H1 (cell line): Measurements from ENCODE around the gene TRIM46. TPM values are rescaled to one million over a fixed set of nuclear protein-coding genes. Genes with fewer than 3 reads are reported as not detected.

Experiments used
- BACH1 ChIP-seq: IDR thresholded peaks from 2 replicates; pipeline ENCODE4 v1.6.1; 2012; ENCODE audit warnings: low read length, improper control_type of control experiment
- BCL11A ChIP-seq, 2 experiments: IDR thresholded peaks; one replicate each; pipeline ENCODE4 v1.6.1; 2011; ENCODE audit warnings: low read depth in 2 of 2, low read length in 2 of 2, mild to moderate bottlenecking in 2 of 2
- CBX8 ChIP-seq: fragments of 300-800, 300-1000 bp; sonication (generic); IDR thresholded peaks from 2 replicates; pipeline ENCODE4 v1.7.1; 2016; ENCODE audit warnings: low read depth, low read length, borderline replicate concordance
- CHD2 ChIP-seq: IDR thresholded peaks from 2 replicates; pipeline ENCODE4 v1.6.1; 2012; ENCODE audit warnings: low read length, improper control_type of control experiment
- CREB1 ChIP-seq: IDR thresholded peaks from 2 replicates; pipeline ENCODE4 v1.6.1; 2012; ENCODE audit warnings: inconsistent platforms
- E2F6 ChIP-seq: IDR thresholded peaks from 2 replicates; pipeline ENCODE4 v1.6.1; 2012; ENCODE audit warnings: inconsistent platforms
- EP300 ChIP-seq, 2 experiments: IDR thresholded peaks; 1 replicate in 1 of 2; 2 replicates in 1 of 2; pipeline ENCODE4 v1.6.1; 2011 to 2012; ENCODE audit warnings: low read depth in 2 of 2, low read length in 2 of 2, mild to moderate bottlenecking in 2 of 2, borderline replicate concordance in 1 of 2, inconsistent platforms in 1 of 2, moderate library complexity in 1 of 2
- HDAC2 ChIP-seq, 2 experiments: fragments of 300-600 bp in 1 of 2; sonication (generic) in 1 of 2; IDR thresholded peaks; 2 replicates each; pipeline ENCODE4 v1.6.1; 2011 to 2012; ENCODE audit warnings: low read depth in 2 of 2, low read length in 2 of 2, mild to moderate bottlenecking in 2 of 2, moderate library complexity in 2 of 2, borderline replicate concordance in 1 of 2, inconsistent platforms in 1 of 2
- HDAC6 ChIP-seq: IDR thresholded peaks from one replicate; pipeline ENCODE4 v1.7.1; 2012; ENCODE audit warnings: low read depth, mild to moderate bottlenecking, inconsistent platforms, low read length, moderate library complexity
- KDM1A ChIP-seq: fragments of 200-600, 300-600 bp; sonication (generic); IDR thresholded peaks from 2 replicates; pipeline ENCODE4 v1.7.1; 2016; ENCODE audit warnings: mild to moderate bottlenecking, low read length, borderline replicate concordance
- KDM5A ChIP-seq: fragments of 200-600 bp; IDR thresholded peaks from 2 replicates; pipeline ENCODE4 v1.7.1; 2012; ENCODE audit warnings: mild to moderate bottlenecking, low read length, inconsistent platforms, mixed read lengths
- NANOG ChIP-seq: IDR thresholded peaks from 2 replicates; pipeline ENCODE4 v1.6.1; 2011; ENCODE audit warnings: low read length, low read depth, mild to moderate bottlenecking, inconsistent platforms; ENCODE audit not compliant: insufficient read depth, poor library complexity, severe bottlenecking
- POLR2A ChIP-seq, 2 experiments: IDR thresholded peaks; 1 replicate in 1 of 2; 2 replicates in 1 of 2; pipeline ENCODE4 v1.6.1; 2011; ENCODE audit warnings: low read depth in 2 of 2, low read length in 2 of 2, mild to moderate bottlenecking in 2 of 2; ENCODE audit errors: control extremely low read depth in 1 of 2
- RXRA ChIP-seq: IDR thresholded peaks from 2 replicates; pipeline ENCODE4 v1.6.1; 2011; ENCODE audit warnings: low read depth, mild to moderate bottlenecking, low read length, moderate library complexity; ENCODE audit not compliant: insufficient read depth
- SUZ12 ChIP-seq: fragments of 200-600 bp; sonication (generic); IDR thresholded peaks from 2 replicates; pipeline ENCODE4 v1.6.1; 2012; ENCODE audit warnings: mild to moderate bottlenecking, inconsistent platforms, low read length, moderate library complexity, mixed read lengths
- TEAD4 ChIP-seq: IDR thresholded peaks from 2 replicates; pipeline ENCODE4 v1.6.1; 2012; ENCODE audit warnings: low read depth, low read length, inconsistent platforms, mixed read lengths
- ZNF274 ChIP-seq: IDR thresholded peaks from 2 replicates; pipeline ENCODE4 v1.7.0; 2012; ENCODE audit warnings: low read length, borderline replicate concordance; ENCODE audit errors: extremely low read depth
- polyA plus RNA-seq, 7 experiments: library from polyadenylated mRNA; depleted of rRNA in 3 of 7; stranded (reverse) in 5 of 7; unstranded in 2 of 7; fragments of >200 nt in 5 of 7; fragments of 200-250 nt in 2 of 7; gene quantifications; 1 replicate in 5 of 7; 2 replicates in 1 of 7; 4 replicates in 1 of 7; pipeline versions ENCODE4 v1.2.1 to v1.2.3, GENCODE V29; 2011 to 2013; ENCODE audit warnings: missing spikeins in 2 of 7, mixed read lengths in 2 of 7
- total RNA-seq: library from RNA; stranded (reverse); fragmentation: NEBNext Ultra II Directional; extraction: Animal tissue kit (Norgen Biotek cat#: 25700); gene quantifications from 2 replicates; pipeline ENCODE4 v1.2.1, GENCODE V29; 2021
- TF ChIP-seq, protein P1 (sequence below): IDR thresholded peaks from 2 replicates; pipeline ENCODE4 v1.6.1; 2012; ENCODE audit warnings: low read length, inconsistent platforms

Gene TRIM46
- total and polyA plus RNA-seq, 2 of the 8 experiments (the other 6 are each of a cell fraction or from before 2014, with no cell fraction given) = 15.5 to 21.6 TPM

- TF ChIP-seq NANOG = no peak
- peak in 1 of 2 experiments; percentile 89; a peak in 2 of 4 replicates for TF ChIP-seq HDAC2 (IDR thresholded peaks at IDR 0.05; ENCODE audit: borderline replicate concordance in 1 of 2, low read depth in 2 of 2, low read length in 2 of 2)
- no peak for TF ChIP-seq HDAC6
- no peak for TF ChIP-seq BACH1
- TF ChIP-seq KDM5A = no peak
- no peak; the same call in 1 of the 2 replicates for TF ChIP-seq KDM1A
- no peak for TF ChIP-seq E2F6
- TF ChIP-seq POLR2A (IDR thresholded peaks at IDR 0.05; ENCODE audit: control extremely low read depth in 1 of 2, low read depth in 2 of 2, low read length in 2 of 2) = no peak; a peak in 1 of 3 replicates
- peak; percentile 60; the same call in 1 of the 2 replicates for TF ChIP-seq CHD2
- TF ChIP-seq EP300 (IDR thresholded peaks at IDR 0.05; ENCODE audit: borderline replicate concordance in 1 of 2, low read depth in 2 of 2, low read length in 2 of 2) = peak in 1 of 2 experiments; percentile 70; a peak in 1 of 3 replicates
- TF ChIP-seq, protein P1, sequence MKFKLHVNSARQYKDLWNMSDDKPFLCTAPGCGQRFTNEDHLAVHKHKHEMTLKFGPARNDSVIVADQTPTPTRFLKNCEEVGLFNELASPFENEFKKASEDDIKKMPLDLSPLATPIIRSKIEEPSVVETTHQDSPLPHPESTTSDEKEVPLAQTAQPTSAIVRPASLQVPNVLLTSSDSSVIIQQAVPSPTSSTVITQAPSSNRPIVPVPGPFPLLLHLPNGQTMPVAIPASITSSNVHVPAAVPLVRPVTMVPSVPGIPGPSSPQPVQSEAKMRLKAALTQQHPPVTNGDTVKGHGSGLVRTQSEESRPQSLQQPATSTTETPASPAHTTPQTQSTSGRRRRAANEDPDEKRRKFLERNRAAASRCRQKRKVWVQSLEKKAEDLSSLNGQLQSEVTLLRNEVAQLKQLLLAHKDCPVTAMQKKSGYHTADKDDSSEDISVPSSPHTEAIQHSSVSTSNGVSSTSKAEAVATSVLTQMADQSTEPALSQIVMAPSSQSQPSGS = no peak
- TF ChIP-seq RXRA = no peak
- TF ChIP-seq CBX8 = no peak
- TF ChIP-seq CREB1 = peak; percentile 31; the same call in 1 of the 2 replicates
- no peak for TF ChIP-seq SUZ12
- TF ChIP-seq BCL11A (IDR thresholded peaks at IDR 0.05; ENCODE audit: low read depth in 2 of 2, low read length in 2 of 2) = no peak
- TF ChIP-seq ZNF274 = no peak
- TF ChIP-seq TEAD4 = no peak
Observed at GRCh38 chr1:155193275-155193990, 19.8 kb downstream of the TRIM46 start (continued).
